Activated CD8-positive, alpha-beta memory T cell treated with anti-CD3 and anti-CD28 coated beads, Interleukin-2, amount 50 U/mL, for 48 hours (primary cell): Measurements from ENCODE around the gene PPP1R2.
"Not testable (repeated sequence)": the region's sequence is repeated elsewhere in the genome, so short reads cannot be mapped to it uniquely, and the experiment has no call there.

ENCODE experiments used
- DNase-seq: peaks from one replicate; pipeline ENCODE4 v3.0.0-alpha.2; 2020

Gene PPP1R2

DNA sequence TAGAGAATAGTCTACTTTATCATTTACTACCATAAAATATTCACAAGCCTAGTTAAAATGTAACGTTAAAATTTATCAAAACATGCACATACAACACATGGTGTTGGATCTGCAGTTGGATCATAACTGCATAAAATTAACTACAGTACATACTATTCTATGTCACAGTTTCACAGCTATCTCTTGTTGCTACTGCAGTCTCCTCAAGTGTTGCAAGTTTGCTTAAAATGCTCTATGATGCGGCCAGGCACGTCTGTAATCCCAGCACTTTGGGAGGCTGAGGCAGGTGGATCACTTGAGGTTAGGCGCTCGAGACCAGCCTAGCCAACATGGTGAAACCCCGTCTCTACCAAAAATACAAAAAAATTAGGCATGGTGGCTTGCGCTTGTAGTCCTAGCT lies 10.3 kb downstream of the PPP1R2 start:
- DNase-seq = no peak

GRCh38 chr3:195532345-195532744 lies 10.8 kb downstream of the PPP1R2 start:
- DNase-seq = no peak

- DNase-seq = no peak
Measured at GRCh38 chr3:195531683-195532082, 11.4 kb downstream of the PPP1R2 start.

DNA sequence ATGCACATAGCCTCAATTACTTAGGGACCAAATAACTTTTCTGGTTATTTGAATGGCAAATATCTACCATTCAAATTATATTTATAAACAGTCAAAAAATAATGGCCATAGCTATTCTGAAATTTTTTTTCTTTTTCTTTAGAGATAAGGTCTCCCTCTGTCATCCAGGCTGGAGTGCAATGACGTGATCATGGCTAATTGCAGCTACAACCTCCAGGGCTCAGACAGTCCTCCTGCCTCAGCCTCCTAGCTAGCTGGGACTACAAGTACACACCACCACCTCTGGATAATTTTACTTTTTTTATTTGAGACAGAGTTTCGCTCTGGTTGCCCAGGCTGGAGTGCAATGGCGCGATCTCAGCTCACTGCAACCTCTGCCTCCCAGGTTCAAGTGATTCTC lies 16.6 kb downstream of the PPP1R2 start:
- DNase-seq = no peak

DNA sequence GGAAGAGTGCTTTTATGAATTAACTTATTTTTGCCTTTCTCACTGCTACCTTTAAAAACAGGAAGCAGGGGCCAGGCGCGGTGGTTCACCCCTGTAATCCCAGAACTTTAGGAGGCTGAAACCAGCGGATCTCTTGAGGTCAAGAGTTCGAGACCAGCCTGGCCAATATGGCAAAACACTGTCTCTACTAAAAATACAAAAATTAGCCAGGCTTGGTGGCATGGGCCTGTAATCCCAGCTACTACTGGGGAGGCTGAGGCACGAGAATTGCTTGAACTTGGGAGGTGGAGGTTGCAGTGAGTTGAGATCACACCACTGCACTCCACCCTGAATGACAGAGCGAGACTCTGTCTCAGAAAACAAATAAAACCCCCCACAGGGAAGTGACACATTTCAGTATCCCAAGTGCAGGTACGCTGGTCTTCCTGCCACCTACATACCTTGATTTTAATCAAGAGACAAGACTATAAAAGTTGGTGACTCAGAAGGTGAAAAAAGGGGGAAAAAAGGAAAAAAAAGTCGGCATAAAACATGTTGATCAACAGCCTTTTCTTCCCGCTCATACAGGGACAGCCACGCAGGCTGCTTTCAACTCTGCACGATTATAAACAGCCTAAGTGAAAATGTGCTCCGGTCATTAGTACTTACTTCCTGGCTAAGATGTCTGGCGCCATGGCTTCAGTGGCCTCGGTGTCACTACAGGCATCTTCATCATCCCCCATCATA lies 18.8 kb downstream of the PPP1R2 start:
- no peak for DNase-seq

DNA sequence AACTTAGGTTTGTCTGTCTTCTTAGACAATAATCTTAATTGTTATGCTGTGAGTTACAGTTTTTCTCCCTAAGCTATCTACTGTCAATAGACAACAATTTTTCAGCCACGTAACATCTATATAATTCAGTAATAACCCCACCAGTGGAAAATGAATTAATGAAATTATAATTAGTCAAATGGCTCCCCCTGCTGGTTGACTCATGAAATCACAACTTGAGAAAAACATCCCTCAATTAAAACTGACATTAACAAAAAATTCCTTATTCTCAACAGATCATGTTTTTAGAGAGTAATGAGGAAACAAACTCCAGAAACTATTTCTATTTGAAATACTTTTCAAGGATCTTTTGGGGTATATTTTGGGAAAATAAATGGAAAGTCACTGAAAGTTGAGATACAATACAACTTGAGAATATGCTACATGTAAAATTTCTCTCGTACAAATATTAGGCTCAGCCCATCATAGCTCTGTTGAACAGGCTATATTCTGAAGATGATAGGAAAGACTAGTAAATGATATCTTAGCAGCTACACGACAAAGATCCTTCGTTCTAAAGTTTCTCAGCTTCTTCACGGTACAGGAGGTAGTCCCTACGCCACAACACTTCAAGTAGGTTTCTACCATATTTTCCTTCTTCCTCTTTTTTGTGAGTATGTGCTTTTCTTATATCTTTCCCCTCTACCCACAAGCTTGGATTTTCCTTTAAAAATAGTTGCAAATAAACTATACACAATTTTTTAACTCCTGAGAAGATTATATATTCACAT lies 20.7 kb downstream of the PPP1R2 start:
- no peak for DNase-seq

DNA sequence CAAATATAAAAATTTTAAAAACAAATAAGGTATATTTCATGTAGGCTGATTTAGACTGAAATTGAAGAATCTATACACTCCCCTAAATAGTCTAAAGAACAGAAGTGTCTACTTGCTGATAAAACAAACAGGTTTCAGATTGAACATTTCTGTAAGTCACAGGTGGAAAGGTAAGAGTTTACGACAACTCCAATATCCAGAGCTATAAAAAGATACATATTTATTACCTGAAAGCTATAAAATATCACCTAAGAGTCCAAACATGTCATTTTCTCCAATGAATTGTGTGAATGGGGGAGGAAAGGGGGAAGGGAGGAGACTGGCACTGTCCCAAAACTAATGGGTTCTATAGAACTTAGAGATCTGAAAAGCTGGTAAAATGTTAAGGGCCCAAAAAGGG lies 26.1 kb downstream of the PPP1R2 start:
- DNase-seq = no peak

- DNase-seq = not testable (repeated sequence)
Measured at GRCh38 chr3:195514610-195515235, 28.4 kb downstream of the PPP1R2 start.

GRCh38 chr3:195512798-195513345 lies 30.3 kb downstream of the PPP1R2 start:
- no peak for DNase-seq

DNA sequence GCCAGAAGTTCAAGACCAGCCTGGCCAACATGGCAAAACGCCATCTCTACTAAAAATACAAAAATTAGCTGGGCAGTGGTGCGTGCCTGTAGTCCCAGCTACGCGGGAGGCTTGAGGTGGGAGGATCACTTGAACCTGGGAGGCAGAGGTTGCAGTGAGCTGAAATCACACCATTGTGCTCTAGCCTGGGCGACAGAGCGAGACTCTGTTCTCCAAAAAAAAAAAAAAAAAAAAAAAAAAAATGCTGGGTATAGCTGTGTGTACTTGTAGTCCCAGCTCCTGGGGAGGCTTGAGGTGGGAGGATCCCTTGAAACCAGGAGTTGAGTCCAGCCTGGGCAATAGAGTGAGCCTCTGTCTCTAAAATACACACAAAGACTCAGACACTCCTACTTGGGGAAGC lies 32.0 kb downstream of the PPP1R2 start:
- no peak for DNase-seq

DNA sequence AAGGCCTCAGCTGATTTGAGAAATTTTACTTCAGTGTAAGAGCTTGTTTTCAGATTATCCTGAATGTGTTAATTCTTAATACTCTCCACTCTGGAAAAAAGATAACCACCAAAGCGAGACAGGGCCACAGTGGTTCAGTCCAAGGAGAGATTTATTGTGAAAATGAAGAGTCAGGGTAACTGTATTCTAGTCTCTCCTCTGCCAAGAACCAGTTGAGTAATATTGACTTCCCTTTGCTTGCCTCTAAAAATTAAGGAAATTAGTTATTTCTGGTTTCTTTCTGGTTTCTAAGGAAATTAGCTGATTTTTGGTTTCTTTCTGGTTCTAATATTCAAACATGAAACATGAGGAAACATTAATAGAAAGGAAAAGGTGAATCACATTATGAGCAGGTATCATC lies 34.9 kb downstream of the PPP1R2 start:
- DNase-seq = no peak

- no peak for DNase-seq
Measured at GRCh38 chr3:195475614-195476013, 67.5 kb downstream of the PPP1R2 start.

DNA sequence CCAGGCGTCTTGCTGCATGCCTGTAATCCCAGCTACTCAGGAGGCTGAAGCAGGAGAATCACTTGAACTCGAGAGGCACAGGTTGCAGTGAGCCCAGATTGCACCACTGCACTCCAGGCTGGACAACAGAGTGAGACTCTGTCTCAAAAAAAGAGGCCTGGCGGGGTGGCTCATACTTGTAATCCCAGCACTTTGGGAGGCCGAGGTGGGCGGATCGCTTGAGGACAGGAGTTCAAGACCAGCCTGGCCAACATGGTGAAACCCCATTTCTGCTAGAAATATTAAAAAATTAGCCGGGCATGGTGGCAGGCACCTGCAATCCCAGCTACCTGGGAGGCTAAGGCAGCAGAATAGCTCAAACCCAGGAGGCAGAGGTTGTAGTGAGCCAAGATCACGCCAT lies 68.0 kb downstream of the PPP1R2 start:
- DNase-seq = not testable (repeated sequence)

DNA sequence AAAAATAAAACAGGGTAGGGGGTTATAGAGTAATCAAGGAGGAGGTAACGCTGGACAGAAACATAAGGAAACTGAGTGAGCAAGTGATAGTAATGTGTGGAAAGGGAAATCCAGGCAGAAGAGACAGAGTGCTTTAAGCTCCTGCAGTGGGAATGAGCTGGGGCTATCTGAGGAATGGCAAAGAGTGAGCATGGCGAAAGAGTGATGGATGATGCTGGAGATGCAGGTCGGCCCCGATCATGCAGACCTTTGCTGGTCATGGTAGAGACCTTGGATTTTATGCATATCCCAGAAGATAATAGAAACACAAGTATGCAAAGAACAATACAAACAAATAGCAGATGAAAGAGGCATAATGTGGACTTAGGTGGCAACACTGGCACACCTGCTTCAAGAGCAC lies 74.3 kb downstream of the PPP1R2 start:
- DNase-seq = no peak

- no peak for DNase-seq
Measured at GRCh38 chr3:195468391-195468776, 74.7 kb downstream of the PPP1R2 start.

- no peak for DNase-seq
Measured at GRCh38 chr3:195467641-195468390, 75.3 kb downstream of the PPP1R2 start.

DNA sequence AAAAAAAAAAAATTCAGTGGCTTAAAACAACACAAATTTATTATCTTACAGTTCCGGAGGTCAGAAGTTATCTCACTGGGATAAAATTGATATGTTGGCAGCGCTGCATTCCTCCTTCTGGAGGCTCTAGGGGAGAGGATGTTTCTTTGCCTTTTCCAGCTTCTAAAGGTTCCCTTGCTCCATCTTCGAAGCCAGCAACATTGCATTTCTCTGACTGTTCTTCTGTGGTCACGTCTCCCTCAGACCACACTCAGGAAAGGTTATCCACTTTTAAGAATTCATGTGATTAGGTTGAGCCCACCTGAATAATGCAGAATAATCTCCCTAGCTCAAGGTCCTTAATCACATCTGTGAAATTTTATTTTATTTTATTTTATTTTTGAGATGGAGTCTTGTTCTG lies 76.9 kb downstream of the PPP1R2 start:
- no peak for DNase-seq
